Gastroesophageal sphincter (tissue), 4 donors: ENCODE results near the gene GPR6. TPM values are rescaled to one million over a fixed set of nuclear protein-coding genes. Genes with fewer than 3 reads are reported as not detected.

ENCODE experiments used
- ATAC-seq: fragments of 150-250 bp; one replicate; pipeline ENCODE4 v1.9.1; 2016; ENCODE audit warnings: mild to moderate bottlenecking, moderate library complexity
- H3K27ac ChIP-seq, 4 donors: fragments of 200-600 bp; sonication (generic) in 3 of 4; 1 replicate in 3 of 4; 2 replicates in 1 of 4; pipeline ENCODE4 v1.5.1; 2016 to 2019
- H3K27me3 ChIP-seq: fragments of 200-600 bp; sonication (generic); one replicate; pipeline ENCODE4 v1.5.1; 2019
- H3K36me3 ChIP-seq, 2 donors: fragments of 200-600 bp; sonication (generic); one replicate each; pipeline ENCODE4 v1.5.1; 2019; ENCODE audit warnings: control low read depth in 1 of 2
- H3K4me1 ChIP-seq, 3 donors: fragments of 200-600 bp; sonication (generic); 1 replicate in 2 of 3; 2 replicates in 1 of 3; pipeline ENCODE4 v1.5.1; 2016 to 2019; ENCODE audit warnings: control low read depth in 2 of 3
- H3K4me3 ChIP-seq, 2 donors: fragments of 200-600 bp; sonication (generic); one replicate each; pipeline ENCODE4 v1.5.1; 2019; ENCODE audit warnings: mild to moderate bottlenecking in 1 of 2, moderate library complexity in 1 of 2
- H3K9me3 ChIP-seq, 3 donors: fragments of 200-600 bp; sonication (generic); one replicate each; pipeline ENCODE4 v1.5.1; 2017 to 2019; ENCODE audit warnings: control low read depth in 2 of 3
- EP300 ChIP-seq: sonication (generic); formaldehyde crosslinking; IDR thresholded peaks from one replicate; pipeline ENCODE4 v1.6.1; 2017; ENCODE audit warnings: antibody characterized with exemption, mild to moderate bottlenecking
- POLR2A ChIP-seq, 2 donors: fragments of 450-650 bp; IDR thresholded peaks; one replicate each; pipeline ENCODE4 v1.6.1; 2017; ENCODE audit warnings: antibody characterized with exemption in 2 of 2, mild to moderate bottlenecking in 2 of 2, moderate library complexity in 1 of 2
- POLR2AphosphoS5 ChIP-seq: sonication (generic); formaldehyde crosslinking; IDR thresholded peaks from one replicate; pipeline ENCODE4 v1.6.1; 2017; ENCODE audit warnings: antibody characterized with exemption
- WGBS, 2 donors: methylation state at CpG; one replicate each; pipeline ENCODE4 v1.1.5; 2018; ENCODE audit warnings: low coverage in 1 of 2; 5-methylcytosine and 5-hydroxymethylcytosine counted together
- total RNA-seq, 4 donors: library from RNA; depleted of rRNA; stranded (reverse); fragments of >200 nt; gene quantifications; one replicate each; pipeline ENCODE4 v1.1.0, GENCODE V29; 2016
- TF ChIP-seq, protein P1 (sequence below), 4 experiments: fragments of 200-600 bp in 2 of 4; fragments of 450-650 bp in 2 of 4; sonication (generic) in 1 of 4; IDR thresholded peaks; one replicate each; pipeline ENCODE4 v1.5.1; 2017 to 2019; ENCODE audit warnings: antibody characterized with exemption in 4 of 4, mild to moderate bottlenecking in 2 of 4, moderate library complexity in 2 of 4

GPR6 gene
- total RNA-seq, 4 donors from 2014 or later, result not detected

DNA sequence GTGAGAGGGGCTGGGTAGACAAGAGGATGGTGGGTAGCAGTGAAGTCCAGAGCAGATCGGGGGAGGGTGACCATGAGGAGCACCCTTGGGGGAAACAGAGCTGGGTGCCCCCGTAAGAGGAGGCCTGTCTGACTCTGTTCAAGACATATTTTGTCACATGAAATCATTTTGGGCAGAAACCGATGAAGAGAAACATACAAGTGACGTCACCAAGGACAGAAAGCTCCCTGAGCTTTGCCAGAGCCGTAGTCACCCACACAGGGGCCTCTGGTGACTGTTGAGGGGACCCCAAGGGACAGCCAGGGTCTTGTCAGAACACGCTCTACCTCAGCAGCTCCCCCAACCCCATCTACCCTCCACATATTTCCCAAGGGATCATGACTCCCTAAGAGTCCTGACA, 39.2 kb downstream of the GPR6 start:
- H3K4me3 ChIP-seq, result no peak overlapping the region
- TF ChIP-seq, protein P1, sequence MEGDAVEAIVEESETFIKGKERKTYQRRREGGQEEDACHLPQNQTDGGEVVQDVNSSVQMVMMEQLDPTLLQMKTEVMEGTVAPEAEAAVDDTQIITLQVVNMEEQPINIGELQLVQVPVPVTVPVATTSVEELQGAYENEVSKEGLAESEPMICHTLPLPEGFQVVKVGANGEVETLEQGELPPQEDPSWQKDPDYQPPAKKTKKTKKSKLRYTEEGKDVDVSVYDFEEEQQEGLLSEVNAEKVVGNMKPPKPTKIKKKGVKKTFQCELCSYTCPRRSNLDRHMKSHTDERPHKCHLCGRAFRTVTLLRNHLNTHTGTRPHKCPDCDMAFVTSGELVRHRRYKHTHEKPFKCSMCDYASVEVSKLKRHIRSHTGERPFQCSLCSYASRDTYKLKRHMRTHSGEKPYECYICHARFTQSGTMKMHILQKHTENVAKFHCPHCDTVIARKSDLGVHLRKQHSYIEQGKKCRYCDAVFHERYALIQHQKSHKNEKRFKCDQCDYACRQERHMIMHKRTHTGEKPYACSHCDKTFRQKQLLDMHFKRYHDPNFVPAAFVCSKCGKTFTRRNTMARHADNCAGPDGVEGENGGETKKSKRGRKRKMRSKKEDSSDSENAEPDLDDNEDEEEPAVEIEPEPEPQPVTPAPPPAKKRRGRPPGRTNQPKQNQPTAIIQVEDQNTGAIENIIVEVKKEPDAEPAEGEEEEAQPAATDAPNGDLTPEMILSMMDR (IDR thresholded peaks at IDR 0.05), result no peak
- no peak for TF ChIP-seq POLR2A (IDR thresholded peaks at IDR 0.05)
- no peak for TF ChIP-seq POLR2AphosphoS5
- no peak for TF ChIP-seq EP300
- no peaks in the 10 kb centered on the region for H3K36me3 ChIP-seq
- no peak for ATAC-seq
- H3K27ac ChIP-seq, result no peak overlapping the region
- H3K4me1 ChIP-seq, result no peaks in the 10 kb centered on the region
- no peaks in the 10 kb centered on the region for H3K9me3 ChIP-seq
- 71% methylated on average over 6 of the region's 6 CpGs; no CpG with 5 or more reads in 1 of the 2 donors for WGBS, 2 donors
- peaks cover 3% of the 10 kb centered on the region for H3K27me3 ChIP-seq

DNA sequence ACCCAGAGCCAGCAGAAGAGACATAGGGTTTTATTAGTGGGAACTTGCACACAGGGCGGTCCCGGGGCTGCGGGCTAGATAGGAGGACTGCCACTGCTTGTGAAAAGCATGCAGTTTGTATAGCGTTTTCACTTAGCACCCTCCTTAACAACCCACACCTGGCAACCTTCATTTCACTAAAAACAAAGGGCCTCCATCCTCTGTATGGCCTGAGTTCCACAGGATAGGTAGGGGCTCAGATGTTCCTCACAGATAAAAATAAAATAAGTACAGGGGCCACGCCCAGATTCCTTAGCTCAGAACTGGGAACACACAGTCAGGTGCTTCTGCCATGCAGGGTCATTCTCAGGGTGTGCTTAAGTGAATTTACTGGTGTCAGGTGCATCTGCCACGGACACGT, 39.8 kb downstream of the GPR6 start:
- ATAC-seq, result no peak
- no peaks in the 10 kb centered on the region for H3K36me3 ChIP-seq
- no peak overlapping the region for H3K4me3 ChIP-seq
- no peak for TF ChIP-seq POLR2AphosphoS5
- TF ChIP-seq EP300, result no peak
- no peak for TF ChIP-seq POLR2A (IDR thresholded peaks at IDR 0.05)
- TF ChIP-seq, protein P1 (IDR thresholded peaks at IDR 0.05), result no peak
- 75 to 83% methylated on average over 4 to 7 of the region's 7 CpGs for WGBS, 2 donors
- H3K4me1 ChIP-seq, result no peaks in the 10 kb centered on the region
- peaks cover 3% of the 10 kb centered on the region for H3K27me3 ChIP-seq
- H3K27ac ChIP-seq, result no peak overlapping the region
- no peaks in the 10 kb centered on the region for H3K9me3 ChIP-seq

DNA sequence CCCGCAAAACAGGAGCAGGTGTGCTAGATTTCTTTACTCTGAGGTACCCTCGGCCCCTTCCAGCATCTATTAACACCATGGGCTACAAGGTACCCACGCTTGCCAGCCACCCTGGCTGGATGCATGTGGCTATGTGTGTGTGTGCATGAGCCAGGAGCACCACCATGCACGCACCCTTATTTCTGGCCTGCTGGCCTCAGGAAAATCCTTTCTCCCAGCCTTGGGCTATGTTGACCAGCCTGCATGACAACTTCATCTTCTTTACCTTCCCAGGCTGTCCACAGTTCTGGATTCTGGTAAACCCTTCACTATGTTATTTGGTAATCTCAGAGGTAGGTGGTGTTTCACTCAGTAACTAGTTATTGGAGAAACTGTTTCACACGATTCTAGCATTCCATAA, 40.4 kb downstream of the GPR6 start:
- WGBS, 2 donors, result 57 to 90% methylated on average over 1 to 2 of the region's 5 CpGs
- ATAC-seq, result no peak
- Histone ChIP-seq H3K36me3 (no peaks in the 10 kb centered on the region), H3K27me3 (peaks cover 3% of the 10 kb centered on the region), H3K4me3 (no peak overlapping the region), H3K27ac (no peak overlapping the region), H3K9me3 (no peaks in the 10 kb centered on the region), H3K4me1 (no peaks in the 10 kb centered on the region)
- TF ChIP-seq EP300 (no peak), POLR2A (IDR thresholded peaks at IDR 0.05) (no peak), POLR2AphosphoS5 (no peak)
- TF ChIP-seq, protein P1 (IDR thresholded peaks at IDR 0.05), result no peak

DNA sequence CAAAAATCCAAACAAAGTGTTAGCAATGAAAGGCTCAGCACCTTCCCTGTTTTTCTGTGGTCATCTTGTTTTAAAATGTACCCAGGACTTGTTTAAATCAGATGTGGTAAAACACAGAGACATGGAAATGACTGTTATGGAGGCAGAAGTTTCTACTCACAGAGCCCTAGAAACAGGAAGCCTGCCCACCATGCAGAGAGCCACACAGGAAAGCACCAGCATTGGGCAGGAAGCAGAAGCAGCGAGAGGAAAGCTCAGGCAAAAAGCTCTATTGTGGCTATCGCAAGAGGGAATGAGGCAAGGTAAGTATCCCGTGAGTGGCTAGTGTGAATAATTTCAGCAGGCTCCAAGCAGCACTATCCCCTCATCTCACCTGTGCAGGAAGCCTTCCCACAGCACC, 42.8 kb downstream of the GPR6 start:
- Histone ChIP-seq H3K4me3 (no peak overlapping the region), H3K36me3 (no peaks in the 10 kb centered on the region), H3K9me3 (no peaks in the 10 kb centered on the region), H3K27me3 (peaks cover 3% of the 10 kb centered on the region), H3K27ac (no peak overlapping the region), H3K4me1 (no peaks in the 10 kb centered on the region)
- 63 to 66% methylated on average over 3 of the region's 3 CpGs for WGBS, 2 donors
- TF ChIP-seq, protein P1 (IDR thresholded peaks at IDR 0.05), result no peak
- no peak for TF ChIP-seq POLR2A (IDR thresholded peaks at IDR 0.05)
- no peak for TF ChIP-seq EP300
- no peak for TF ChIP-seq POLR2AphosphoS5
- ATAC-seq, result no peak

DNA sequence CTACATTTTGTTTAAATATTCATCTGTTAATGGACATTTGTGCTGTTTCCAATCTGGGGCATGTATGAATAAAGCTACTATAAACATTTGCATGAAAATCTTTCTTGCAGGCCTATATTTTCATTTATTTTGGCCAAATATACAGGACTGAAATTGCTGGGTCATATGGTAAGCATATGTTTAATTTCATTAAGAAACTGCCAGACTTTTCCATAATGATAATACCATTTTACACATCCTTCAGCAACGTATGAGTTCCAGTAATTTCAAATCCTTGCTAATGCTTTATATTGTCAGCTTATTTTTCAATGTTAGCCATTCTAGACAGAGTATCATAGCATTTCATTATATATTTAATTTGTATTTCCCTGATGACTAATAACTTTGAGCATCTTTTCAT, 51.0 kb downstream of the GPR6 start:
- ATAC-seq, result no peak
- WGBS, 2 donors, result 19 to 35% methylated on average over 1 of the region's 1 CpG
- TF ChIP-seq, protein P1 (IDR thresholded peaks at IDR 0.05), result no peak
- no peak for TF ChIP-seq POLR2AphosphoS5
- no peak for TF ChIP-seq POLR2A (IDR thresholded peaks at IDR 0.05)
- TF ChIP-seq EP300, result no peak

More for the DNA sequence above, 51.0 kb downstream of the GPR6 start:
- Histone ChIP-seq H3K27ac (no peak overlapping the region), H3K4me1 (no peaks in the 10 kb centered on the region), H3K9me3 (no peaks in the 10 kb centered on the region), H3K4me3 (no peak overlapping the region), H3K27me3 (no peaks in the 10 kb centered on the region), H3K36me3 (no peaks in the 10 kb centered on the region)

Other genes starting within 250 kb of the GPR6 start
- gene WASF1, start 201.4 kb downstream of the GPR6 start, total RNA-seq, result 10 to 100 TPM; 11.8 to 27.7 (median 24.5) TPM
- 10 to 100 TPM; 11.8 to 25.9 (median 18.3) TPM for gene CDC40, start 202.1 kb downstream of the GPR6 start, total RNA-seq